Measurements from ENCODE around the gene GRIN2A.

GRIN2A gene

GRCh38 chr16:9805109-9805508 is 377.1 kb downstream of the GRIN2A start:
- DNase-seq = no peak

DNA sequence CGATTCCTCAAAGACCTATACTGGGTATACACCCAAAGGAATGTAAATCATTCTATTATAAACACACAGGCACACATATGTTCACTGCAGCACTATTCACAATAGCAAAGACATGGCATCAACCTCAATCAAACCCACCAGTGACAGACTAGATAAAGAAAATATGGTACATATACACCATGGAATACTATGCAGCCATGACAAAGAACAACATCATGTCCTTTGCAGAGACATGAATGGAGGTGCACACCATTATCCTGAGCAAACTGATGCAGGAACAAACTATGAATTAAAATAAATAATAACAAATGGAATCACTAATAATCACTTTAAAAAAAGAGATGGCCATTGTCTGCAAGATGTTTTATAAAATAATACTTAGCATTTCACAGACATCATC is 380.1 kb downstream of the GRIN2A start:
- DNase-seq = no peak

DNA sequence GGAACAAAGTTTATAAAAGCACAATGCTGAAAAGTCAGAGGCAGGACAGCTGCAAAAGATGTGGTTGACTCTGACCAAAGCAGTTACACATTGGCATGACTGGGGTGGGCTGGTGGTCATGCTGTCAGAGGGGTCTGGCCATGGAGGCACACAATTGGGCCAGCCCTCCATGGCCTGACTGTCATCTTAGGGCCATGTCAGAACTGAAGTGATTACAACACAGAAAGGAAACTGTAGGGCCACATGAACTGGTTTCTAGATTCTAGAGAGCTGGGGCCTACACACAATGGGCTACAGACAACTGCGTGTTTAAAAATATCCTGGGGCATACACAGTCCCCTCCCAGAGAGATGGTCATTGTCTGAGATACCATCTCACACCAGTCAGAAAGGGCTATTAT is 380.6 kb downstream of the GRIN2A start:
- DNase-seq = no peak

GRCh38 chr16:9800186-9800738 is 382.0 kb downstream of the GRIN2A start:
- DNase-seq = no peak

- DNase-seq = no peak
These were observed 383.2 kb downstream of the GRIN2A start for GRCh38 chr16:9798952-9799580.

DNA sequence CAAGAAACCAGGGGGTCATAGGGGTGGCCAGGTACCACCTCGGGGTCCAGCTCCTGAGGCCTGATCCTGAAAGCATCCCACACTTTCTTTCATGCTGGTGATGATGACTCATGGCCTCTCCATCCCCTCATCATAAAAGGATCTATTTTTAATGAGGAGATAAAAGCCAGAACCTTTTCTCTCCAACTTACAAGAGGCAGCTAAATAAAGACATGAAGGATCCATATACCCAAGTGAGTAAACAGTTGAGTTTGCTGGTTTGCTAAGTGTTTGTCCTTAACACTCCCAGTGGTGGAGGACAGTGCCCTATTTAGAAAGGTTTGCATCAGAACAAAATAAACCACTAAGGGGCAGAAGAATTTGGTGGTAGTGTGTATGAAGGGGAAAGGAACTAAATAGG is 383.8 kb downstream of the GRIN2A start:
- DNase-seq = no peak

DNA sequence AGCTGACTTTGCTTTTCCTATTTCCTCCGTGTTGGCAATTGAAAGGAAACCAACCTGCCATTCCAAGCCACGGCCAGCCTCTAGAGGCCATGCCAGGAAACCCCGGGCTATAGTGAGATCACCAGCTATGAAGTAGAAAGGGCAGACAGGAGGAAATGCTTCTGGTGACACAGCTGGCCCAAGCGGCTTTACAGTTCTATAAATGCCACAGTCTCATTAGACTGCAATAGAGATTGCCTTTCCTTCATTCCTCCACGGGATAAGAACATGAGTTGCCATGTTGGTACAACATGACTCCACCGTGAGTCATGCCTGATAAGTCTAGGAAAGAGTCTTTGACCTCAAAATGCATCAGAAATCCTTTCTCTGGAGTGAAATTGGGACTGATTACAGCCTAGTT is 384.9 kb downstream of the GRIN2A start:
- no peak for DNase-seq

- DNase-seq = no peak
These were observed 388.6 kb downstream of the GRIN2A start for GRCh38 chr16:9793623-9794022.

- peak; percentile 92 for DNase-seq
These were observed 390.7 kb downstream of the GRIN2A start for GRCh38 chr16:9791556-9791955.

DNA sequence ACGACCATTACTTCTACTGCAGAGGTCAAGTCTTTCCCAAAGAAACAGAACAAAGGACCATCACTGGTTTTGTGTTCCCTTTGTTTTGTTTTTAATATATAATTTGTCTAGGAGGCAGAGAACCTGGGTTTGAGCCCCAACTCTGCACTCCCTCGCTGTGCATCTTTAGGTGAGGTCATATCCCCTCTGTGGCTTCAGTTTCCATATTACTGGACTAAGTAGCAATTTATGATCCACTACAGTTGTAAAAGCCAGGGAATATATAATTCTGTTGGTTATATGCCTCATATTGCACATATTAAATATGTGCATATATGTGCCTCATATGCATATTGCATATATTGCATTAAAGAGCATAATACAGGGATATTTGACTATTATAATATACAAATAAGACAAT is 392.0 kb downstream of the GRIN2A start:
- DNase-seq = no peak

GRCh38 chr16:9787717-9788116 is 394.5 kb downstream of the GRIN2A start:
- DNase-seq = no peak

GRCh38 chr16:9780831-9781230 is 401.4 kb downstream of the GRIN2A start:
- no peak for DNase-seq

GRCh38 chr16:9778849-9779248 is 403.4 kb downstream of the GRIN2A start:
- DNase-seq = no peak

GRCh38 chr16:9775998-9776397 is 406.2 kb downstream of the GRIN2A start:
- no peak for DNase-seq

DNA sequence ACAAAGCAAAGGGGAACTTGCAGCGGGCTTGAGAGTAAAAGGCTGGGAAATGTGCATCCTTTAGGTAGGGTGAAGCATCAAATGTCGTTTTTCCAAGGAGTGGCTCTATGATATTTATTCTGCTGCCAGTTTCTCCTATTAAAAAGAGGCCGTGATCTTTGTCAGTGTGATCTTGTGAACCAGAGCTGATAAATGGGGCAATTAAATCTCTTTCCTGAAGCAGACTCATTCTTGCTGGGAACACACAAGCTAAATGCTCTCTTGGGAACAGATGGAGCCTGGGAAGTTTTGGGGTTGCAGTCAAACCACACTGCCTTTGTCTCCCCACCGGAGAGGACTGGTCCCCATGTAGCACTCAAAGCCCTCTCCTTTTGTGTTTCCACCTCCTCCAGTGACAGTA is 408.9 kb downstream of the GRIN2A start:
- no peak for DNase-seq

DNA sequence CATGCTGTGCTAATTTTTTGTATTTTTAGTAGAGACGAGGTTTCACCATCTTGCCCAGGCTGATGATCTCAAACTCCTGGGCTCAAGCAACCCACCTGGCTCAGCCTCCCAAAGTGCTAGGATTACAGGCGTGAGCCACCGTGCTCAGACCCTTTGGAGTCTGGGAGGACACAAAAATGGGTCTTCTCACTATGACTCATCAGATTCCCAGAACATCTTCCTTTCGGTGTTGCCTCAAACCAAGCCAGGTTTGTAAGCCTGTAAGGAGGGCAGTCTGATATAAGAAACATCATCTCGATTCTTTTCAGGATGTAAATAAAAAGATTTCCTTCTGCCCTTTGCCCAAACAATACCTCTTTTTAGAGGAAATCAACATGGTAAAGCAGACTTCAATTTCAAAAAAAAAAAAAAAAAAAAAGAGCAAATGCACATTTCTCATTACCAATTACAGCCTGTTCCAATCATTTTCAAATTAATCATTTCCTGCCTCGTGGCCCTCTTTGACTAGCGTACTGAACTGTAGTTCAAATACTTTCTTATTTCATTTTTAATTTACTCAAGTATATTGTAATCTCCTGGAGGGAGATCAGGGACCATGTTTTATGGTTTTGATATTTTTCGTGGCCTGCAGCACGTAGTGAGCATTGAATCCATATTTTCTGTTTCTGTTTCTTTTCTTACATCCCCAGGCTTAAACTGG is 409.6 kb downstream of the GRIN2A start:
- DNase-seq = no peak

DNA sequence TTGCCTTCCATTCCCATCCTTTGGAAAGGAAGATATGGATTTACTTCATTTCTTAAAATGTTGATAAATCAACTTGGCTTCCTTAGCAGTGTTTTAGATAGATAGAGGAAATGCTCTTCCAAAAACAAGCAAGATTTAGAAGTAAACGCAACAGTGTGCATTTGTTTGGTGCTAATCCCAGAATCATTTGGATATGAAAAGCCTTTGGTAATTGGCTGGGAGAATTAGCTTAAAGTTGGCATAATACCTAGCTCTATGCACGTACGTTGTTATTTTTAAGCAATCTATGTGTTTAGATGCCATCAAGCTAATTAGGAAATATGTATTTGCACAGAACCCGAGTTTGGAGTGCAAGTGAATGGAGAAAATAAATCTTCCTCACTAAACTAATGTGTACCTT is 415.3 kb downstream of the GRIN2A start:
- DNase-seq = no peak

GRCh38 chr16:9763505-9763904 is 418.7 kb downstream of the GRIN2A start:
- no peak for DNase-seq

DNA sequence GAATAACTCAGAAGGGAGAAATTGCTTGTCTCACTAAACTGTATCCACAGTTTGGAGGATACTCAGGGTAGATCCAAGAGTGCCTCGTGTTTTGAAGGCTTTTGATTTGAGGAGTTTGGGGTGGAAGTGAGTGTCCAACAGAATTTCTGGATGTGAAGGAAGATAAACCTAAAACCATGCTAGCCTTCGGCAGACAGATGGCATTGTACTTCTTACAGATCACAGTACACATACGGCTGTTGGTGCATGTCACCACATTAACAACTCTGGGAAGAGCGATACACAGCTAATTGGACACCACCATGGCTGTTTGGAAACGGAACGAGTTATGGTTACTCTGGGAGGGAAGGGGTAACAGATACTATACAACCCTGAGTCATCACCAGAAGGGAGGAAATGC is 420.4 kb downstream of the GRIN2A start:
- DNase-seq = no peak

DNA sequence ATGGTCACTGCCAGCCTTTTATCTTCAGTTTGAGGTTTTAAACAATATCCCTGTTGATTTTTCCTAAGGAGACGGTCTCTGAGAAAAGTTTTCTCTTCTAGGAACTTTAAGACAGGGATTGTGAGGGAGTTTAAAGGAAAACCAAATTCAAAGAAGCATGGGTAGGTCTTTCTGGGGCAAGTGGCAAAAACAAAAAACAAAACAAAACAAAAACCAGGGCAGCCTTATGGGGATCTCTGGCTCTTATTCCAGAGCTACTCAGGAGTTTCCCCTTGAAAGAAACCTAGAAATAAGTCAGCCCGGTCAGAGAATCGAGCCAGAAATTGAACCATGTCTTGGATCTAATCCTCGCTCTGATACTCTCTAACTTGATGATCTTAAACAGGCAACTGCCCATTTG is 424.5 kb downstream of the GRIN2A start:
- no peak for DNase-seq

GRCh38 chr16:9756434-9756833 is 425.8 kb downstream of the GRIN2A start:
- DNase-seq = no peak

- no peak for DNase-seq
These were observed 427.1 kb downstream of the GRIN2A start for GRCh38 chr16:9755081-9755480.

DNA sequence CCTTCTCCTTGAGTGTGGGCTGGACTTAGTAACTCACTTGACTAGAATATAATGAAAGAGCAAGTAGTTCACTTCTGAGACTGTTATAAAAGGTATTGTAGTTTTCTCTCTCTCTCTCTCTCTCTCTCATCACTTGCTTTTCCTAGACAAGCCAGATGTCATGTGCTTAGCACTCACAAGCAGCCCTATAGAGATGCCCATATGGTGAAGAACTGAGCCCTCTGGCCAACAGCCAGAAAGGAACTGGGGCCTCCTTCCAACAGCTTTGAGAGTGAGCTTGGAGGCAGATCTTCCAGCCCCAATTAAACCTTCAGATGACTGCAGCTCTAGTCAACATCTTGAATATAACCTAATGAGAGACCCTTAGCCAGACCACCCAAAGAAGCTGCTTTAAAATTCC is 440.5 kb downstream of the GRIN2A start:
- no peak for DNase-seq

- DNase-seq = no peak
These were observed 442.9 kb downstream of the GRIN2A start for GRCh38 chr16:9739301-9739700.

- DNase-seq = no peak
These were observed 443.5 kb downstream of the GRIN2A start for GRCh38 chr16:9738690-9739089.

All from eye (tissue), 1 donor.